Stimulated activated CD8-positive, alpha-beta memory T cell treated with anti-CD3 and anti-CD28 coated beads, Interleukin-7, amount 100 ng/mL, for 1 hour (primary cell): ENCODE data around the gene CELA1.

Experiments used
- DNase-seq, 2 donors: peaks; one replicate each; pipeline ENCODE4 v3.0.0-alpha.2; 2020; ENCODE audit warnings: low read depth in 2 of 2

CELA1 gene

GRCh38 chr12:51374856-51375255 is 28.4 kb upstream of the CELA1 start:
- DNase-seq, result no peak

- DNase-seq, result no peak
Measured at GRCh38 chr12:51374361-51374760, 27.9 kb upstream of the CELA1 start.

- DNase-seq, result no peak
Measured at GRCh38 chr12:51373187-51373586, 26.7 kb upstream of the CELA1 start.

- DNase-seq, result no peak
Measured at GRCh38 chr12:51372021-51372420, 25.5 kb upstream of the CELA1 start.

- no peak for DNase-seq
Measured at GRCh38 chr12:51371295-51371953, 24.9 kb upstream of the CELA1 start.

- no peak for DNase-seq
Measured at GRCh38 chr12:51370667-51371066, 24.2 kb upstream of the CELA1 start.

GRCh38 chr12:51369581-51369980 is 23.1 kb upstream of the CELA1 start:
- DNase-seq, result no peak

- peak; percentile 68 to 69 for DNase-seq
Measured at GRCh38 chr12:51368640-51369517, 22.4 kb upstream of the CELA1 start.

- DNase-seq, result no peak
Measured at GRCh38 chr12:51365276-51365675, 18.8 kb upstream of the CELA1 start.

GRCh38 chr12:51364001-51364400 is 17.5 kb upstream of the CELA1 start:
- DNase-seq, result no peak

- DNase-seq, result no peak
Measured at GRCh38 chr12:51362747-51363342, 16.4 kb upstream of the CELA1 start.

GRCh38 chr12:51362307-51362706 is 15.8 kb upstream of the CELA1 start:
- DNase-seq, result no peak

- no peak for DNase-seq
Measured at GRCh38 chr12:51361161-51362016, 14.9 kb upstream of the CELA1 start.

GRCh38 chr12:51360315-51360714 is 13.8 kb upstream of the CELA1 start:
- DNase-seq, result no peak

- no peak for DNase-seq
Measured at GRCh38 chr12:51359851-51360250, 13.4 kb upstream of the CELA1 start.

GRCh38 chr12:51358496-51358895 is 12.0 kb upstream of the CELA1 start:
- no peak for DNase-seq

GRCh38 chr12:51357374-51358047 is 11.0 kb upstream of the CELA1 start:
- no peak for DNase-seq

- peak in 1 of 2 donors; percentile 10 for DNase-seq
Measured at GRCh38 chr12:51351913-51352532, 5.5 kb upstream of the CELA1 start.

- DNase-seq, result no peak
Measured at GRCh38 chr12:51349026-51349425, 2.5 kb upstream of the CELA1 start.

- no peak for DNase-seq
Measured at GRCh38 chr12:51348116-51348515, 1.6 kb upstream of the CELA1 start.

- DNase-seq, result no peak
Measured at GRCh38 chr12:51345681-51346080, 798 bp downstream of the CELA1 start.
